ENCODE measurements around the gene QRICH1. TPM values are rescaled to one million over a fixed set of nuclear protein-coding genes. Genes with fewer than 3 reads are reported as not detected.

The QRICH1 gene
- total and polyA plus RNA-seq, 10 of the 15 experiments (the other 5 are each of a cell fraction or from before 2014, with no cell fraction given): 22.2 to 116 (median 81.4) TPM

GRCh38 chr3:49119036-49119435 lies 25.2 kb upstream of the QRICH1 start:
- DNase-seq (ENCODE audit: low read depth, low spot score) (no peak), FAIRE-seq (no peak), ATAC-seq (no peak)
- Histone ChIP-seq H4K20me1 (ENCODE audit: control insufficient read depth, insufficient read depth) (no peaks in the 10 kb centered on the region), H2AFZ (ENCODE audit: control insufficient read depth, low read depth, low read length) (no peak overlapping the region), H3K4me3 (peak overlapping the region; percentile 100), H3K4me1 (ENCODE audit: control insufficient read depth, insufficient read depth, low read length) (peaks cover 10% of the 10 kb centered on the region), H3K27ac (ENCODE audit: control insufficient read depth, insufficient read depth) (no peak overlapping the region), H3K9me3 (replicated peaks; ENCODE audit: control insufficient read depth, insufficient read depth, low read length) (no peaks in the 10 kb centered on the region), H3K9ac (ENCODE audit: control insufficient read depth, insufficient read depth, low read length) (peak overlapping the region; percentile 85; the same call in 1 of the 2 replicates), H3K79me2 (ENCODE audit: control insufficient read depth, insufficient read depth, low read length) (peaks cover 15% of the 10 kb centered on the region), H3K36me3 (ENCODE audit: control insufficient read depth in 2 of 2, insufficient read depth in 2 of 2, low read length in 1 of 2) (peaks cover 20 to 27% of the 10 kb centered on the region in 2 experiments), H3K27me3 (replicated peaks in 1 of 2; ENCODE audit: control insufficient read depth in 2 of 2, insufficient read depth in 2 of 2, low read length in 1 of 2) (no peaks in the 10 kb centered on the region), H3K4me2 (ENCODE audit: control insufficient read depth, insufficient read depth) (peak overlapping the region; percentile 99)
- BruUV-seq (replicated peaks): no TSS peak
- intact Hi-C loops (cut with micrococcal nuclease; ENCODE audit: unreplicated experiment): no loop called here
- in situ Hi-C loops (cut with MboI): no loop called here
- ChIA-PET CTCF (no interaction called here), SMC1A (ENCODE audit: uncharacterized antibody, unreplicated experiment) (interaction anchor here (0.6 kb wide), 1 partner anchor 348 kb away, joined by 3 read pairs; no protein-coding TSS in a partner anchor), POLR2A (no interaction called here), RAD21 (ENCODE audit: unreplicated experiment) (no interaction called here)
- TF ChIP-seq STAT3 (IDR thresholded peaks at IDR 0.05; ENCODE audit: low read depth, low read length) (no peak), ZBED1 (IDR thresholded peaks at IDR 0.05; ENCODE audit: borderline replicate concordance) (no peak), KDM1A (IDR thresholded peaks at IDR 0.05; ENCODE audit: borderline replicate concordance) (no peak), KAT2A (conservative IDR thresholded peaks at IDR 0.05; ENCODE audit: control insufficient read depth, low read depth, low read length) (no peak), GABPA (IDR thresholded peaks at IDR 0.05; ENCODE audit: low read depth) (no peak), NR2C2 (IDR thresholded peaks at IDR 0.05; ENCODE audit: borderline replicate concordance, control insufficient read depth, insufficient read length, low read depth) (no peak), SREBF2 (IDR thresholded peaks at IDR 0.05; ENCODE audit: low read length) (no peak), ZNF207 (IDR thresholded peaks at IDR 0.05; ENCODE audit: borderline replicate concordance) (no peak), WRNIP1 (IDR thresholded peaks at IDR 0.05; ENCODE audit: borderline replicate concordance, low read depth, low read length) (no peak), RAD21 (IDR thresholded peaks at IDR 0.05; ENCODE audit: insufficient read depth, low read depth, low read length) (no peak), TBL1XR1 (IDR thresholded peaks at IDR 0.05; ENCODE audit: low read depth, low read length) (no peak), MTA2 (IDR thresholded peaks at IDR 0.05; ENCODE audit: low read depth) (no peak), ZNF384 (IDR thresholded peaks at IDR 0.05; ENCODE audit: borderline replicate concordance, low read depth, low read length) (no peak), MXI1 (IDR thresholded peaks at IDR 0.05; ENCODE audit: low read depth, low read length) (no peak), ZBTB40 (IDR thresholded peaks at IDR 0.05; ENCODE audit: borderline replicate concordance) (no peak), SRF (IDR thresholded peaks at IDR 0.05; ENCODE audit: low read depth in 2 of 2, low read length in 2 of 2) (no peak), SUZ12 (IDR thresholded peaks at IDR 0.05; ENCODE audit: unreplicated experiment) (no peak)
- WGBS (ENCODE audit: insufficient coverage, insufficient replicate concordance, low lambda C conversion rate, missing lambda C conversion rate): 93% methylated on average over 10 of the region's 10 CpGs
